Tibial nerve (tissue), 4 donors: ENCODE measurements around the gene MIER2. TPM values are rescaled to one million over a fixed set of nuclear protein-coding genes. Genes with fewer than 3 reads are reported as not detected.
A peak's percentile ranks its signal among the peaks of the same experiment; 100 is the strongest.

Source experiments
- DNase-seq, 2 donors: peaks; one replicate each; pipeline ENCODE4 v3.0.0-alpha.2; 2019; ENCODE audit warnings: low spot score in 2 of 2
- H3K27ac ChIP-seq, 4 donors: fragments of 200-600 bp; sonication (generic) in 3 of 4; one replicate each; pipeline ENCODE4 v1.5.1; 2017 to 2019; ENCODE audit warnings: mild to moderate bottlenecking in 1 of 4
- H3K27me3 ChIP-seq, 2 donors: fragments of 200-600 bp; sonication (generic) in 1 of 2; one replicate each; pipeline versions ENCODE4 v1.5.1 to v1.6.0; 2017 to 2019
- H3K36me3 ChIP-seq, 3 donors: fragments of 200-600 bp; sonication (generic); one replicate each; pipeline ENCODE4 v1.5.1; 2018 to 2019
- H3K4me1 ChIP-seq, 4 donors: fragments of 200-600 bp; sonication (generic) in 3 of 4; one replicate each; pipeline ENCODE4 v1.5.1; 2017 to 2019
- H3K4me3 ChIP-seq, 4 donors: fragments of 200-600 bp; sonication (generic) in 3 of 4; one replicate each; pipeline ENCODE4 v1.5.1; 2017 to 2019; ENCODE audit warnings: mild to moderate bottlenecking in 1 of 4, moderate library complexity in 1 of 4
- H3K9me3 ChIP-seq, 4 donors: fragments of 200-600 bp; sonication (generic) in 3 of 4; one replicate each; pipeline ENCODE4 v1.5.1; 2017 to 2019
- EP300 ChIP-seq, 2 donors: sonication (generic); formaldehyde crosslinking; IDR thresholded peaks; one replicate each; pipeline ENCODE4 v1.6.1; 2017; ENCODE audit warnings: antibody characterized with exemption in 2 of 2, mild to moderate bottlenecking in 1 of 2
- POLR2A ChIP-seq, 2 donors: fragments of 450-650 bp; IDR thresholded peaks; one replicate each; pipeline ENCODE4 v1.6.1; 2017; ENCODE audit warnings: antibody characterized with exemption in 2 of 2, mild to moderate bottlenecking in 2 of 2, moderate library complexity in 2 of 2
- WGBS, 2 donors: methylation state at CpG; one replicate each; pipeline ENCODE4 v1.1.5; 2018; 5-methylcytosine and 5-hydroxymethylcytosine counted together
- total RNA-seq, 4 donors: library from RNA; depleted of rRNA; stranded (reverse); fragments of >200 nt; gene quantifications; one replicate each; pipeline ENCODE4 v1.1.0, GENCODE V29; 2016
- TF ChIP-seq, protein P1 (sequence below), 5 experiments: fragments of 200-600 bp in 3 of 5; fragments of 450-650 bp in 2 of 5; sonication (generic) in 3 of 5; IDR thresholded peaks; one replicate each; pipeline ENCODE4 v1.5.1; 2016 to 2019; ENCODE audit warnings: antibody characterized with exemption in 5 of 5, mild to moderate bottlenecking in 3 of 5, moderate library complexity in 2 of 5

The MIER2 gene
- total RNA-seq, 4 donors from 2014 or later: 17.8 to 20.7 (median 19.1) TPM

DNA sequence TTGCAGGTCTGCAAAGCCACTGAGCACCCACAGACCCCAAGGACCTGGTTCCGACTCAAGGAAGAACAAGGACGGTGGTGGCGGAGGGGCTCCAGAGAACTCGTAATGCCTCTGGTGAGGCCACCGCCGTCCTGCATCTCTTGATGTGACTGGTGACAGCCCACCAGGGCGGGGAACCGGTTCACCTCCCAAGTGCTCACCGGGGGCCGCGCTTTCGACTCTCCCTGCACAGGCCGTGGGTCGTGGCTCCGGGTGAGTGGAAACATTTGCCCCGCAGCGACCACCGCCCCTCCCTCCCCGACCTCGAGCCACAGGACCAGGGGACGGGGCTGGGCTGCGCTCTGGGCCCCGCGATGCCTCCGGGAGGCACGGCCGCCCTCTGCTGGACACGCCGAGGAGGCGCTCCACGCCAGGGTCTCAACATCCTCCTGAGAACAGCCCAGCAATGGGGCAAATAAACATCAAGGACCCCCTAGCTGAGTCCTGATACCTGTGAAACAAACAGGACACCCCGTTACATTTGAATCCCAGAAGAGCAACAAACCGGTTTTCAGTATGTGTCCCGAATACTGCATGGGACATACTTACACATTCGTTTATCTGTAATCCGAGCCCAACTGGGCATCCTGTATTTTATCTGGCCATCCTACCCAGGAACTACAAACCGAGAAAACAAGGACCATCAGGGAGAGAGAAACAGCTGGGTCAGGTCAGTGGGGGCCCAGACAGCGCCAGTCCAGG lies 49.5 kb downstream of the MIER2 start:
- TF ChIP-seq, protein P1, sequence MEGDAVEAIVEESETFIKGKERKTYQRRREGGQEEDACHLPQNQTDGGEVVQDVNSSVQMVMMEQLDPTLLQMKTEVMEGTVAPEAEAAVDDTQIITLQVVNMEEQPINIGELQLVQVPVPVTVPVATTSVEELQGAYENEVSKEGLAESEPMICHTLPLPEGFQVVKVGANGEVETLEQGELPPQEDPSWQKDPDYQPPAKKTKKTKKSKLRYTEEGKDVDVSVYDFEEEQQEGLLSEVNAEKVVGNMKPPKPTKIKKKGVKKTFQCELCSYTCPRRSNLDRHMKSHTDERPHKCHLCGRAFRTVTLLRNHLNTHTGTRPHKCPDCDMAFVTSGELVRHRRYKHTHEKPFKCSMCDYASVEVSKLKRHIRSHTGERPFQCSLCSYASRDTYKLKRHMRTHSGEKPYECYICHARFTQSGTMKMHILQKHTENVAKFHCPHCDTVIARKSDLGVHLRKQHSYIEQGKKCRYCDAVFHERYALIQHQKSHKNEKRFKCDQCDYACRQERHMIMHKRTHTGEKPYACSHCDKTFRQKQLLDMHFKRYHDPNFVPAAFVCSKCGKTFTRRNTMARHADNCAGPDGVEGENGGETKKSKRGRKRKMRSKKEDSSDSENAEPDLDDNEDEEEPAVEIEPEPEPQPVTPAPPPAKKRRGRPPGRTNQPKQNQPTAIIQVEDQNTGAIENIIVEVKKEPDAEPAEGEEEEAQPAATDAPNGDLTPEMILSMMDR (IDR thresholded peaks at IDR 0.05): peak; percentile 53 to 65 (median 64)
- TF ChIP-seq POLR2A (IDR thresholded peaks at IDR 0.05) (no peak), EP300 (IDR thresholded peaks at IDR 0.05) (no peak)
- peaks cover 0 to 34% (median 17%) of the 10 kb centered on the region in 4 donors for H3K4me1 ChIP-seq
- DNase-seq: no peak
- no peaks in the 10 kb centered on the region for H3K9me3 ChIP-seq
- no peak overlapping the region for H3K4me3 ChIP-seq
- H3K27ac ChIP-seq: peak overlapping the region in 2 of 4 donors; percentile 8 to 59
- no peaks in the 10 kb centered on the region for H3K36me3 ChIP-seq
- 11 to 27% methylated on average over 8 to 22 of the region's 38 CpGs for WGBS, 2 donors
- peaks cover 0 to 47% of the 10 kb centered on the region in 2 donors for H3K27me3 ChIP-seq

DNA sequence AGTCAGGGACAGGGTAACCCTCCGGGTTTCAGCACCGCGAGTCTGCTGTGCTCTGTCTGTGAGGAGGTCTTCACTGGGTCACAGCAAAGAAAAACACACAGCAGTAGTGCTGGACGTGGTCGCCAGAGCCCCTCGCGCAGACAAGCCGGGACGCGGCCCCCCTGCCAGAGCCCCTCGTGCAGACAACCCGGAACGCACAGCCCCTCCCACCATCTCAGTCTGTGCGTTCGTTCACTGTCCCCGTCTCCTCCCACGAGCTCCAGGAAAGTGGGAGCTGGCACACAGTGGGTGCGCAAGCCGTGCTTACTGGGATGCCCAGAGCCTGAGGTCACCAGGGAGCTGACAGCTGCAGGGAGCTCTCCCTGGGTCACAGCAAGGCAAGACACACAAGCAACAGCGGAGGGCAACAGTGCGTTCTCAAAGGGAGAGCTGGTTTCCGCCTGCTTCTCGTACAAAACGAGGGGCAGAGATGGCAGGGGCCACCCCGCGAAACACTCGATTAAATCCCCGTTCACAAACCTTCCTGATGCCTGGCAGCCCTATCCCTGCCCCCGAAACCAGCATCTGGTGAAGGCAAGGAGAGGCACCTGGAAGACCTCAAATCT lies 50.2 kb downstream of the MIER2 start:
- H3K4me1 ChIP-seq: peaks cover 0 to 35% (median 17%) of the 10 kb centered on the region in 4 donors
- TF ChIP-seq POLR2A (IDR thresholded peaks at IDR 0.05): no peak
- no peak for TF ChIP-seq EP300 (IDR thresholded peaks at IDR 0.05)
- TF ChIP-seq, protein P1 (IDR thresholded peaks at IDR 0.05): no peak
- no peaks in the 10 kb centered on the region for H3K9me3 ChIP-seq
- WGBS, 2 donors: 2 to 8% methylated on average over 21 to 27 of the region's 29 CpGs
- H3K36me3 ChIP-seq: no peaks in the 10 kb centered on the region
- peaks cover 0 to 53% of the 10 kb centered on the region in 2 donors for H3K27me3 ChIP-seq
- no peak for DNase-seq
- H3K4me3 ChIP-seq: no peak overlapping the region
- H3K27ac ChIP-seq: no peak overlapping the region

DNA sequence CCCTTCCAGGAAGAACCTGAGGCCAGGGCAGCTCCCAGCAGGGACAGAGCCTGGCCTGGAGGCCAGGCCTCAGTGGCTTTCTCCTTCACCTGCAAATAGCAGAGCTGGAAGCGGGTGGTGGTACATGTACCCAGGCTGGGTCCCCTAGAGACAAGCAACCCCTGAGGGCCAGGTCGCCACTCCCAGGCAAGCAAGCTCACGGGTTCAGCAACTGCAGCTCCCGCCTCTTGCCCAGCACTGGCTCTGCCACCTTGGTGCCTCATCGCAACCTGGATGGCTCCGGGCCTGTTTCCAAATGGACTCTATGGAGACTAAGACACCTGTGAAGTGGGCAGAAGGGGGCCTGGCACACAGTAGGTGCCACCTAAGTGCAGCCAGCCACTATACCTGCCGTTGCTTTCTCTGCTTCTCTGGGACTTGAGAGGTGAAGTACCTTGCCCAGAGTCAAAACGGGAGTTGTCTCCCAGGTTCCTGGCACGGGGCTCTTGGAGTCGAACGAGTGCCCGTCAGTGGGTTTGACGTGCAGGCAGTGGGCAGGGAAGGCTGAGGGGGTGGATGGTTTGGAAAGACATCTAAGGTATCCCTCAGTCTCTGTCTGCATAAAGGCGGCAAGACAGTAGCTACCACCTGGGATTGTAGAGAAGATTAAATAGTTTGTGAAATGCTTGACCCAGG lies 51.0 kb downstream of the MIER2 start:
- Histone ChIP-seq H3K27me3 (peaks cover 0 to 53% of the 10 kb centered on the region in 2 donors), H3K4me1 (peaks cover 0 to 35% (median 17%) of the 10 kb centered on the region in 4 donors), H3K4me3 (no peak overlapping the region), H3K9me3 (no peaks in the 10 kb centered on the region), H3K36me3 (no peaks in the 10 kb centered on the region), H3K27ac (no peak overlapping the region)
- TF ChIP-seq, protein P1 (IDR thresholded peaks at IDR 0.05): no peak
- TF ChIP-seq EP300 (IDR thresholded peaks at IDR 0.05) (no peak), POLR2A (IDR thresholded peaks at IDR 0.05) (no peak)
- no peak for DNase-seq
- 70 to 78% methylated on average over 11 to 14 of the region's 14 CpGs for WGBS, 2 donors

DNA sequence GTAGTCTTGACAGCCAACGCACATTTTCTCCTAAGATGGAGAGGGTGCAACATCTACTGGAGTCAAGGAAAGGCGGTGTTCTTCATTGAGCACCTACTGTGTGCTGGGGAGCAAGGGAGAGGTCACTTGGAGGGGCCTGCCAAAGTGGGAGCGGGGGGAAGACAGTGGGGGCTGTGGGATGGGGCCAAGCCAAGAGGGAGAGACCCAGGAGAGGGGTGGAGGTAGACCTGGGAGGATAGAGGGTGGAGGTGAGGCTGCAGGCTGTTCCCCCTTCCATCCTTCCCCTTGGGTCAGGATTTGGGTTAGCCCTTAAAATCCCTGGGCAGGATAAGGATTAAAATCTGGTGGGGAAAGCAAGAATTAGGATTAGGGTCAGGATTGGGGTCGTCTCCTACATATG lies 51.6 kb downstream of the MIER2 start:
- Histone ChIP-seq H3K9me3 (no peaks in the 10 kb centered on the region), H3K4me3 (no peak overlapping the region), H3K36me3 (no peaks in the 10 kb centered on the region), H3K4me1 (peaks cover 0 to 35% (median 17%) of the 10 kb centered on the region in 4 donors), H3K27me3 (peaks cover 0 to 53% of the 10 kb centered on the region in 2 donors), H3K27ac (no peak overlapping the region)
- no peak for DNase-seq
- 85 to 91% methylated on average over 4 of the region's 4 CpGs for WGBS, 2 donors
- TF ChIP-seq EP300 (IDR thresholded peaks at IDR 0.05): no peak
- TF ChIP-seq POLR2A (IDR thresholded peaks at IDR 0.05): no peak
- TF ChIP-seq, protein P1 (IDR thresholded peaks at IDR 0.05): no peak
